WTC11 (cell line): Measurements from ENCODE around the gene PFDN2. TPM values are rescaled to one million over a fixed set of nuclear protein-coding genes. Genes with fewer than 3 reads are reported as not detected.

ENCODE experiments used
- ATAC-seq: fragments of 200-7000 bp; cut with Tn5 transposase; 2 replicates; pipeline ENCODE4 v1.10.0; 2021; ENCODE audit warnings: mild to moderate bottlenecking, moderate library complexity
- CTCF ChIA-PET: fragments of 300-600 bp; sonication (Branson Sonifier 250); formaldehyde crosslinking; loops from one replicate; lab custom pipeline; 2021; ENCODE audit warnings: antibody characterized with exemption; lab: Charles Lee
- POLR2A ChIA-PET: fragments of 350-600 bp; sonication (Branson Sonifier 250); formaldehyde crosslinking; loops from one replicate; lab custom pipeline; 2021; ENCODE audit warnings: antibody characterized with exemption; lab: Charles Lee
- DNase-seq: peaks from one replicate; pipeline ENCODE4 v3.0.0; 2021; ENCODE audit warnings: low spot score
- H3K27ac Mint-ChIP-seq: 2 replicates; pipeline ENCODE4 v1.8.0; 2021; ENCODE audit warnings: mixed read lengths
- H3K27me3 Mint-ChIP-seq: 2 replicates; pipeline ENCODE4 v1.8.0; 2021; ENCODE audit warnings: low read depth, mild to moderate bottlenecking, moderate library complexity, mixed read lengths
- H3K36me3 Mint-ChIP-seq: 2 replicates; pipeline ENCODE4 v1.8.0; 2021; ENCODE audit warnings: mixed read lengths
- H3K4me1 Mint-ChIP-seq: 2 replicates; pipeline ENCODE4 v1.8.0; 2022; ENCODE audit warnings: mixed read lengths
- H3K4me3 Mint-ChIP-seq: 2 replicates; pipeline ENCODE4 v1.8.0; 2021; ENCODE audit warnings: mild to moderate bottlenecking, moderate library complexity, mixed read lengths
- H3K9me3 Mint-ChIP-seq: 2 replicates; pipeline ENCODE4 v1.8.0; 2021; ENCODE audit warnings: mixed read lengths
- CREM ChIP-seq: sonication (generic); formaldehyde crosslinking; IDR thresholded peaks from 2 replicates; pipeline ENCODE4 v1.8.1; 2022; ENCODE audit warnings: mild to moderate bottlenecking, missing genetic modification reagents, moderate library complexity
- E2F1 ChIP-seq: sonication (generic); formaldehyde crosslinking; IDR thresholded peaks from 2 replicates; pipeline ENCODE4 v1.8.0; 2022; ENCODE audit warnings: mild to moderate bottlenecking, missing genetic modification reagents
- E2F4 ChIP-seq: sonication (generic); formaldehyde crosslinking; IDR thresholded peaks from 2 replicates; pipeline ENCODE4 v1.8.1; 2022; ENCODE audit warnings: low read depth, mild to moderate bottlenecking, moderate library complexity, missing genetic modification reagents, borderline replicate concordance
- EMX1 ChIP-seq: fragments of 250-450 bp; sonication (Bioruptor Pico); IDR thresholded peaks from 2 replicates; pipeline ENCODE4 v1.8.0; 2021; ENCODE audit warnings: mild to moderate bottlenecking
- ETV6 ChIP-seq: sonication (generic); formaldehyde crosslinking; IDR thresholded peaks from 2 replicates; pipeline ENCODE4 v1.8.1; 2022; ENCODE audit warnings: mild to moderate bottlenecking, missing genetic modification reagents
- KAT7 ChIP-seq: sonication (generic); formaldehyde crosslinking; IDR thresholded peaks from 2 replicates; pipeline ENCODE4 v1.8.1; 2023; ENCODE audit warnings: missing genetic modification reagents, mild to moderate bottlenecking, borderline replicate concordance
- MXD4 ChIP-seq: fragments of 250-450 bp; sonication (Bioruptor Pico); IDR thresholded peaks from 2 replicates; pipeline ENCODE4 v1.8.0; 2021; ENCODE audit warnings: mild to moderate bottlenecking, moderate library complexity, borderline replicate concordance
- MYBL2 ChIP-seq: sonication (generic); formaldehyde crosslinking; IDR thresholded peaks from 2 replicates; pipeline ENCODE4 v1.8.1; 2023; ENCODE audit warnings: mild to moderate bottlenecking, moderate library complexity, missing genetic modification reagents
- PRRX2 ChIP-seq: fragments of 250-450 bp; sonication (Bioruptor Pico); IDR thresholded peaks from 2 replicates; pipeline ENCODE4 v1.8.0; 2021; ENCODE audit warnings: mild to moderate bottlenecking
- RELA ChIP-seq: sonication (generic); formaldehyde crosslinking; IDR thresholded peaks from 2 replicates; pipeline ENCODE4 v1.8.1; 2022; ENCODE audit warnings: missing genetic modification reagents, mild to moderate bottlenecking, borderline replicate concordance
- SP1 ChIP-seq: sonication (generic); formaldehyde crosslinking; conservative IDR thresholded peaks from 2 replicates; pipeline ENCODE4 v1.8.1; 2022; ENCODE audit warnings: missing genetic modification reagents
- TCF7 ChIP-seq: sonication (generic); formaldehyde crosslinking; IDR thresholded peaks from 2 replicates; pipeline ENCODE4 v1.8.0; 2022; ENCODE audit warnings: mild to moderate bottlenecking, low read depth, missing genetic modification reagents, moderate library complexity
- TEAD1 ChIP-seq: sonication (generic); formaldehyde crosslinking; IDR thresholded peaks from 2 replicates; pipeline ENCODE4 v1.8.0; 2022; ENCODE audit warnings: mild to moderate bottlenecking, missing genetic modification reagents
- USF1 ChIP-seq: sonication (generic); formaldehyde crosslinking; IDR thresholded peaks from 2 replicates; pipeline ENCODE4 v1.8.0; 2022; ENCODE audit warnings: mild to moderate bottlenecking, missing genetic modification reagents
- ZMAT4 ChIP-seq: fragments of 250-450 bp; sonication (Bioruptor Pico); IDR thresholded peaks from 2 replicates; pipeline ENCODE4 v1.9.0; 2021; ENCODE audit warnings: mild to moderate bottlenecking
- ZNF423 ChIP-seq: fragments of 250-450 bp; sonication (Bioruptor Pico); IDR thresholded peaks from 2 replicates; pipeline ENCODE4 v2.1.2; 2022; ENCODE audit warnings: mild to moderate bottlenecking, moderate library complexity
- ZSCAN18 ChIP-seq: fragments of 250-450 bp; sonication (Bioruptor Pico); IDR thresholded peaks from 2 replicates; pipeline ENCODE4 v2.1.2; 2022; ENCODE audit warnings: mild to moderate bottlenecking, moderate library complexity
- total RNA-seq: library from RNA; stranded (reverse); gene quantifications from 3 replicates; pipeline ENCODE4 v1.2.3, GENCODE V29; 2021
- TF ChIP-seq, protein P1 (sequence below): sonication (generic); formaldehyde crosslinking; IDR thresholded peaks from 2 replicates; pipeline ENCODE4 v1.8.1; 2022; ENCODE audit warnings: missing genetic modification reagents, borderline replicate concordance
- TF ChIP-seq, protein P2 (sequence below): sonication (generic); formaldehyde crosslinking; IDR thresholded peaks from 2 replicates; pipeline ENCODE4 v1.8.1; 2022; ENCODE audit warnings: mild to moderate bottlenecking, moderate library complexity, missing genetic modification reagents

Gene PFDN2
- total RNA-seq, 1 experiment from 2014 or later, result 92.6 TPM

GRCh38 chr1:161163793-161164192, 46.0 kb upstream of the PFDN2 start:
- no peak for TF ChIP-seq SP1 (CRISPR knock-in tag)
- TF ChIP-seq, protein P1, sequence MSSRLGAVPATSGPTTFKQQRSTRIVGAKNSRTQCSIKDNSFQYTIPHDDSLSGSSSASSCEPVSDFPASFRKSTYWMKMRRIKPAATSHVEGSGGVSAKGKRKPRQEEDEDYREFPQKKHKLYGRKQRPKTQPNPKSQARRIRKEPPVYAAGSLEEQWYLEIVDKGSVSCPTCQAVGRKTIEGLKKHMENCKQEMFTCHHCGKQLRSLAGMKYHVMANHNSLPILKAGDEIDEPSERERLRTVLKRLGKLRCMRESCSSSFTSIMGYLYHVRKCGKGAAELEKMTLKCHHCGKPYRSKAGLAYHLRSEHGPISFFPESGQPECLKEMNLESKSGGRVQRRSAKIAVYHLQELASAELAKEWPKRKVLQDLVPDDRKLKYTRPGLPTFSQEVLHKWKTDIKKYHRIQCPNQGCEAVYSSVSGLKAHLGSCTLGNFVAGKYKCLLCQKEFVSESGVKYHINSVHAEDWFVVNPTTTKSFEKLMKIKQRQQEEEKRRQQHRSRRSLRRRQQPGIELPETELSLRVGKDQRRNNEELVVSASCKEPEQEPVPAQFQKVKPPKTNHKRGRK (CRISPR knock-in tag), result no peak
- no peak for TF ChIP-seq ETV6 (CRISPR knock-in tag)
- no peak for TF ChIP-seq E2F1
- TF ChIP-seq CREM (CRISPR knock-in tag), result no peak
- TF ChIP-seq TCF7 (CRISPR knock-in tag), result no peak
- no peak for TF ChIP-seq TEAD1 (CRISPR knock-in tag)
- TF ChIP-seq EMX1 (CRISPR knock-in tag), result no peak
- TF ChIP-seq, protein P2, sequence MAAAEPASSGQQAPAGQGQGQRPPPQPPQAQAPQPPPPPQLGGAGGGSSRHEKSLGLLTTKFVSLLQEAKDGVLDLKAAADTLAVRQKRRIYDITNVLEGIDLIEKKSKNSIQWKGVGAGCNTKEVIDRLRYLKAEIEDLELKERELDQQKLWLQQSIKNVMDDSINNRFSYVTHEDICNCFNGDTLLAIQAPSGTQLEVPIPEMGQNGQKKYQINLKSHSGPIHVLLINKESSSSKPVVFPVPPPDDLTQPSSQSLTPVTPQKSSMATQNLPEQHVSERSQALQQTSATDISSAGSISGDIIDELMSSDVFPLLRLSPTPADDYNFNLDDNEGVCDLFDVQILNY (CRISPR knock-in tag), result no peak
- TF ChIP-seq MXD4 (CRISPR knock-in tag), result no peak
- no peak for TF ChIP-seq ZMAT4 (CRISPR knock-in tag)
- POLR2A ChIA-PET, result no interaction called here
- no peak overlapping the region for H3K4me3 Mint-ChIP-seq

GRCh38 chr1:161162806-161163205, 45.0 kb upstream of the PFDN2 start:
- TF ChIP-seq E2F4 (CRISPR knock-in tag) (no peak), USF1 (no peak), ZSCAN18 (CRISPR knock-in tag) (no peak)
- no peak for ATAC-seq
- POLR2A ChIA-PET, result no interaction called here
- no peaks in the 10 kb centered on the region for H3K27me3 Mint-ChIP-seq
- H3K4me1 Mint-ChIP-seq, result peaks cover 28% of the 10 kb centered on the region
- H3K36me3 Mint-ChIP-seq, result peaks cover 15% of the 10 kb centered on the region
- no peak overlapping the region for H3K27ac Mint-ChIP-seq
- no peak overlapping the region for H3K4me3 Mint-ChIP-seq
- CTCF ChIA-PET, result no interaction called here
- H3K9me3 Mint-ChIP-seq, result no peaks in the 10 kb centered on the region
- no peak for DNase-seq

More at GRCh38 chr1:161163793-161164192, 46.0 kb upstream of the PFDN2 start:
- H3K27me3 Mint-ChIP-seq, result no peaks in the 10 kb centered on the region
- peaks cover 19% of the 10 kb centered on the region for H3K4me1 Mint-ChIP-seq
- peaks cover 15% of the 10 kb centered on the region for H3K36me3 Mint-ChIP-seq
- H3K9me3 Mint-ChIP-seq, result no peaks in the 10 kb centered on the region
- no peak for ATAC-seq
- DNase-seq, result no peak
- H3K27ac Mint-ChIP-seq, result no peak overlapping the region
- CTCF ChIA-PET, result no interaction called here

DNA sequence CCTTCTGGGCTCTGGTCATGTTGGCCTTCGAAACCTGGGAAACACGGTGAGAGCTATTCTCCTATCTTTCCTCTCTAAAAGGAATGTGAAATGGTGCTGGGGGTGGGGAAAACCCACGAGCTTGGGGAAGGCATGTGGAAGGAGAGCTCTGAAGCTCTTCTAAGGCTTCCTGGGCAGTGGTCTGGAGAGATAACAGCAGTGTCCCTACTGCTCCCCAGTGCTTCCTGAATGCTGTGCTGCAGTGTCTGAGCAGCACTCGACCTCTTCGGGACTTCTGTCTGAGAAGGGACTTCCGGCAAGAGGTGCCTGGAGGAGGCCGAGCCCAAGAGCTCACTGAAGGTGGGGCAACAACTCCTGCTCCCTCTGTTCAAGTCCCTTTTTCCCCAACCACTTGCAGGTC, 44.2 kb upstream of the PFDN2 start:
- DNase-seq (no peak), ATAC-seq (no peak)
- Mint-ChIP-seq H3K4me3 (no peak overlapping the region), H3K4me1 (peaks cover 26% of the 10 kb centered on the region), H3K9me3 (no peaks in the 10 kb centered on the region), H3K36me3 (peaks cover 21% of the 10 kb centered on the region), H3K27ac (0 out of 2 replicates have a peak overlapping the region, but pooled peaks have one; percentile 15), H3K27me3 (no peaks in the 10 kb centered on the region)
- POLR2A ChIA-PET, result interaction anchor here (1.0 kb wide), 1 partner anchor 27 kb away, joined by 3 read pairs; no protein-coding TSS in a partner anchor
- no peak for TF ChIP-seq ZNF423 (CRISPR knock-in tag)
- no peak for TF ChIP-seq KAT7 (CRISPR knock-in tag)
- TF ChIP-seq E2F1, result no peak
- no peak for TF ChIP-seq PRRX2 (CRISPR knock-in tag)
- no peak for TF ChIP-seq MXD4 (CRISPR knock-in tag)
- TF ChIP-seq RELA (CRISPR knock-in tag), result no peak
- TF ChIP-seq MYBL2, result no peak
- CTCF ChIA-PET, result no interaction called here
